Ishikawa (cell line): ENCODE data around the gene SNTA1.

ENCODE experiments used
- CEBPB ChIP-seq: IDR thresholded peaks from 2 replicates; pipeline ENCODE4 v1.6.1; 2012
- CREB1 ChIP-seq: IDR thresholded peaks from 2 replicates; pipeline ENCODE4 v1.6.1; 2012; ENCODE audit warnings: low read depth
- EGR1 ChIP-seq: IDR thresholded peaks from 2 replicates; pipeline ENCODE4 v1.6.1; 2012
- EP300 ChIP-seq: IDR thresholded peaks from 2 replicates; pipeline ENCODE4 v1.6.1; 2012; ENCODE audit warnings: borderline replicate concordance
- FOXM1 ChIP-seq: IDR thresholded peaks from 2 replicates; pipeline ENCODE4 v1.6.1; 2012; ENCODE audit warnings: low read depth, borderline replicate concordance
- MAX ChIP-seq: IDR thresholded peaks from 2 replicates; pipeline ENCODE4 v1.6.1; 2012
- NFIC ChIP-seq: IDR thresholded peaks from 2 replicates; pipeline ENCODE4 v1.6.1; 2012
- RAD21 ChIP-seq: IDR thresholded peaks from 2 replicates; pipeline ENCODE4 v1.6.1; 2012; ENCODE audit warnings: low read depth
- REST ChIP-seq: IDR thresholded peaks from 2 replicates; pipeline ENCODE4 v1.6.1; 2012; ENCODE audit warnings: low read depth, mild to moderate bottlenecking
- TAF1 ChIP-seq: IDR thresholded peaks from 2 replicates; pipeline ENCODE4 v1.6.1; 2012; ENCODE audit warnings: low read depth, mild to moderate bottlenecking
- TCF12 ChIP-seq: IDR thresholded peaks from 2 replicates; pipeline ENCODE4 v1.6.1; 2012; ENCODE audit warnings: low read depth
- TEAD4 ChIP-seq: IDR thresholded peaks from 2 replicates; pipeline ENCODE4 v1.6.1; 2012
- USF1 ChIP-seq: IDR thresholded peaks from 2 replicates; pipeline ENCODE4 v1.6.1; 2012
- YY1 ChIP-seq: IDR thresholded peaks from 2 replicates; pipeline ENCODE4 v1.6.1; 2012; ENCODE audit warnings: low read depth
- ZBTB7A ChIP-seq: IDR thresholded peaks from 2 replicates; pipeline ENCODE4 v1.6.1; 2012; ENCODE audit warnings: low read depth

SNTA1 gene

GRCh38 chr20:33393609-33394008, 50.0 kb downstream of the SNTA1 start:
- TF ChIP-seq NFIC = no peak
- TF ChIP-seq ZBTB7A = no peak
- no peak for TF ChIP-seq YY1
- TF ChIP-seq USF1 = no peak
- TF ChIP-seq CEBPB = no peak
- TF ChIP-seq TEAD4 = no peak
- no peak for TF ChIP-seq EGR1
- TF ChIP-seq EP300 = no peak
- TF ChIP-seq MAX = no peak
- TF ChIP-seq CREB1 = no peak
- no peak for TF ChIP-seq RAD21

- TF ChIP-seq CREB1 (no peak), TAF1 (no peak)
Measured at GRCh38 chr20:33391722-33392415, 51.7 kb downstream of the SNTA1 start.

GRCh38 chr20:33388268-33388667, 55.3 kb downstream of the SNTA1 start:
- TF ChIP-seq CREB1 (no peak), USF1 (no peak), TEAD4 (no peak), REST (no peak), EGR1 (no peak), TAF1 (no peak), NFIC (no peak), TCF12 (no peak), RAD21 (no peak), MAX (no peak), CEBPB (no peak), ZBTB7A (no peak), FOXM1 (no peak), EP300 (no peak)

- no peak for TF ChIP-seq YY1
- no peak for TF ChIP-seq REST
- TF ChIP-seq NFIC = no peak
- no peak for TF ChIP-seq EP300
- no peak for TF ChIP-seq EGR1
- no peak for TF ChIP-seq TCF12
- TF ChIP-seq RAD21 = no peak
- no peak for TF ChIP-seq TEAD4
- TF ChIP-seq USF1 = no peak
- TF ChIP-seq FOXM1 = no peak
- TF ChIP-seq CEBPB = no peak
Measured at GRCh38 chr20:33387177-33387576, 56.4 kb downstream of the SNTA1 start.

- TF ChIP-seq TEAD4 = no peak
- TF ChIP-seq EGR1 = no peak
- no peak for TF ChIP-seq TCF12
- TF ChIP-seq CREB1 = no peak
- TF ChIP-seq YY1 = no peak
- TF ChIP-seq FOXM1 = no peak
- no peak for TF ChIP-seq EP300
- no peak for TF ChIP-seq ZBTB7A
- TF ChIP-seq TAF1 = no peak
Measured at GRCh38 chr20:33386673-33387072, 56.9 kb downstream of the SNTA1 start.

- TF ChIP-seq YY1 (no peak), NFIC (no peak), CEBPB (no peak), RAD21 (no peak)
Measured at GRCh38 chr20:33377366-33377765, 66.2 kb downstream of the SNTA1 start.
